Melanocyte of skin (primary cell): ENCODE data around the gene CARS2. TPM values are rescaled to one million over a fixed set of nuclear protein-coding genes. Genes with fewer than 3 reads are reported as not detected.

Experiments
- total RNA-seq, 2 donors: library from RNA; depleted of rRNA; stranded (reverse); fragments of >200 nt; gene quantifications; 2 replicates each; pipeline ENCODE4 v1.2.3, GENCODE V29; 2012

CARS2 gene
- 100 to 1,000 TPM; 115 to 122 TPM for total RNA-seq

GRCh38 chr13:110705826-110706569, at the start of gene CARS2:
CARS2 (minus strand) TSS chr13:110706116; CDS start chr13:110706093, 23 bp downstream.

GRCh38 chr13:110713642-110713952, 7.7 kb upstream of the CARS2 start, which contains the start of gene ING1:
ING1 (plus strand) TSS chr13:110713700; CDS start chr13:110714150, 450 bp downstream.

GRCh38 chr13:110615322-110616102, 90.4 kb downstream of the CARS2 start, which contains the start of gene NAXD:
NAXD (plus strand) TSS chr13:110615545; CDS start chr13:110615602, 57 bp downstream.

Other genes starting within 250 kb of the CARS2 start
- 10 to 100 TPM; 30.6 to 63.9 TPM for gene RAB20, start 144.4 kb downstream of the CARS2 start, total RNA-seq
- gene NAXD, start 90.6 kb downstream of the CARS2 start, total RNA-seq, result 10 to 100 TPM; 15.5 to 16.7 TPM
- 10 to 100 TPM in 1 of 2 donors, 1 to 10 TPM in 1; 7.2 to 13.3 TPM for gene ING1, start 7.6 kb upstream of the CARS2 start, total RNA-seq
- gene ANKRD10, start 209.0 kb upstream of the CARS2 start, total RNA-seq, result 10 to 100 TPM; 71.9 to 96.9 TPM